K562 (cell line): ENCODE measurements around the gene RAI1. TPM values are rescaled to one million over a fixed set of nuclear protein-coding genes. Genes with fewer than 3 reads are reported as not detected.

Source experiments
- ATAC-seq: fragments of 200-7000 bp; cut with Tn5 transposase; 3 replicates; pipeline ENCODE4 v1.9.1; 2020; ENCODE audit warnings: moderate library complexity
- BruUV-seq: library from RNA; stranded (reverse); fragments of 400-500 nt; replicated peaks from 2 replicates; lab custom pipeline; 2021; lab: Mats Ljungman, UMichigan
- CTCF ChIA-PET: fragments of 300-600 bp; formaldehyde crosslinking; extraction: SDS; loops from one replicate; lab custom pipeline; 2021; ENCODE audit warnings: low intra/inter-chr PET ratio; lab: Yijun Ruan, JAX
- POLR2A ChIA-PET: fragments of 300-600, 350-650 bp; sonication (Branson Sonifier 250); formaldehyde crosslinking; extraction: SDS; loops from one replicate; lab custom pipeline; 2021; ENCODE audit warnings: antibody characterized with exemption, inconsistent platforms; lab: Yijun Ruan, JAX
- DNase-seq, 4 experiments: peaks; one replicate each; pipeline versions ENCODE4 v3.0.0 to v3.0.0-alpha.2; 2011 to 2018; ENCODE audit warnings: low spot score in 3 of 4, mixed read lengths in 3 of 4; ENCODE audit errors: extremely low read depth in 1 of 4
- FAIRE-seq: peaks from 2 replicates; lab custom pipeline; 2011; peaks lifted over from hg19 to GRCh38; lab: Jason Lieb, UNC
- H2AFZ ChIP-seq: 2 replicates; pipeline ENCODE4 v1.6.0; 2011; ENCODE audit warnings: low read depth, low read length, control low read depth, inconsistent platforms
- H3K27ac ChIP-seq: fragments of 200-600 bp; 3 replicates; pipeline ENCODE4 v1.8.0; 2011; ENCODE audit warnings: low read depth, mild to moderate bottlenecking, control low read depth, inconsistent platforms, low read length, moderate library complexity, mixed read lengths; ENCODE audit errors: extremely low read depth
- H3K27me3 ChIP-seq, 2 experiments: fragments of 300-600 bp in 1 of 2; 2 replicates in 1 of 2; 3 replicates in 1 of 2; pipeline versions ENCODE4 v1.6.0 to v1.8.0; 2011; ENCODE audit warnings: inconsistent platforms in 2 of 2, low read length in 2 of 2, mild to moderate bottlenecking in 1 of 2, mixed read lengths in 1 of 2, moderate library complexity in 1 of 2; ENCODE audit not compliant: control insufficient read depth in 2 of 2, insufficient read depth in 2 of 2
- H3K36me3 ChIP-seq: fragments of 300-600 bp; 3 replicates; pipeline ENCODE4 v1.8.0; 2011; ENCODE audit warnings: mild to moderate bottlenecking, low read length, inconsistent platforms; ENCODE audit not compliant: control insufficient read depth, insufficient read depth
- H3K4me1 ChIP-seq, 2 experiments: fragments of 200-600 bp in 1 of 2; replicated peaks in 1 of 2; 2 replicates in 1 of 2; 3 replicates in 1 of 2; pipeline versions ENCODE4 v1.5.1 to v1.8.0; 2011; ENCODE audit warnings: inconsistent platforms in 2 of 2, low read length in 2 of 2, mild to moderate bottlenecking in 1 of 2, mixed read lengths in 1 of 2, moderate library complexity in 1 of 2; ENCODE audit not compliant: control insufficient read depth in 2 of 2, insufficient read depth in 2 of 2
- H3K4me2 ChIP-seq: 2 replicates; pipeline ENCODE4 v1.6.1; 2011; ENCODE audit warnings: low read length, control low read depth, inconsistent platforms, mixed read lengths; ENCODE audit not compliant: insufficient read depth
- H3K4me3 ChIP-seq: fragments of 200-600 bp; sonication (generic), shearing (Covaris generic); 2 replicates; pipeline ENCODE4 v1.5.1; 2016; ENCODE audit warnings: control low read depth, inconsistent platforms
- H3K79me2 ChIP-seq: fragments of 200-600 bp; 3 replicates; pipeline ENCODE4 v1.8.0; 2011; ENCODE audit warnings: low read length, inconsistent platforms; ENCODE audit not compliant: control insufficient read depth, insufficient read depth
- H3K9ac ChIP-seq, 2 experiments: 2 replicates each; pipeline versions ENCODE4 v1.6.0 to v1.6.1; 2011; ENCODE audit warnings: low read depth in 2 of 2, low read length in 2 of 2, control low read depth in 1 of 2, inconsistent platforms in 1 of 2, mild to moderate bottlenecking in 1 of 2, mixed read lengths in 1 of 2; ENCODE audit not compliant: insufficient read depth in 1 of 2
- H3K9me1 ChIP-seq: one replicate; pipeline ENCODE4 v1.6.0; 2011; ENCODE audit warnings: inconsistent platforms, mild to moderate bottlenecking, low read length, moderate library complexity; ENCODE audit not compliant: control insufficient read depth, insufficient read depth
- H3K9me3 ChIP-seq: replicated peaks from 2 replicates; pipeline ENCODE4 v1.5.1; 2011; ENCODE audit warnings: low read depth, low read length, inconsistent platforms; ENCODE audit not compliant: control insufficient read depth, insufficient read depth
- H4K20me1 ChIP-seq: replicated peaks from 2 replicates; pipeline ENCODE4 v1.6.1; 2011; ENCODE audit warnings: low read length, inconsistent platforms, mixed read lengths; ENCODE audit not compliant: control insufficient read depth, insufficient read depth
- CREB5 ChIP-seq: fragments of 250-450 bp; sonication (Bioruptor Pico); IDR thresholded peaks from 2 replicates; pipeline ENCODE4 v1.5.0; 2020; ENCODE audit warnings: mild to moderate bottlenecking
- POLR2G ChIP-seq: fragments of 200-400 bp; formaldehyde crosslinking; IDR thresholded peaks from 2 replicates; pipeline ENCODE4 v1.6.1; 2017; ENCODE audit warnings: low read depth, mild to moderate bottlenecking, antibody characterized with exemption, low read length, moderate library complexity
- PREB ChIP-seq: sonication (generic); formaldehyde crosslinking; IDR thresholded peaks from 2 replicates; pipeline ENCODE4 v1.8.1; 2023; ENCODE audit warnings: mild to moderate bottlenecking, missing genetic modification reagents
- RBFOX2 ChIP-seq: fragments of 200-400 bp; formaldehyde crosslinking; IDR thresholded peaks from 2 replicates; pipeline ENCODE4 v1.6.1; 2017; ENCODE audit warnings: low read depth, mild to moderate bottlenecking, low read length, moderate library complexity
- WGBS: fragments of 100-300 bp; shearing (Covaris generic); methylation state at CpG from one replicate; pipeline ENCODE4 v1.1.6; 2016; ENCODE audit warnings: low coverage, mixed read lengths; ENCODE audit not compliant: insufficient coverage; ENCODE audit errors: missing lambda C conversion rate; 5-methylcytosine and 5-hydroxymethylcytosine counted together
- in situ Hi-C: fragments of 300-500 bp; cut with MboI; formaldehyde crosslinking; loops from 4 replicates; pipeline ENCODE4 v1.15.0; 2018; ENCODE audit warnings: inconsistent platforms, mixed read lengths
- intact Hi-C: fragments of 100-400 bp; cut with micrococcal nuclease; formaldehyde crosslinking; loops from 2 replicates; pipeline ENCODE4 v1.14.2; 2022
- polyA plus RNA-seq, 8 experiments: library from polyadenylated mRNA; depleted of rRNA in 4 of 8; stranded (reverse) in 5 of 8; unstranded in 3 of 8; fragments of >200 nt; fragmentation: Nextera tagmentation in 2 of 8; fragmentation: Illumina TruSeq in 1 of 8; extraction: Ambion mirVana in 2 of 8; extraction: Trizol in 1 of 8; gene quantifications; 2 replicates each; pipeline versions ENCODE4 v1.2.1 to v1.2.3, GENCODE V29; 2011 to 2014; ENCODE audit warnings: inconsistent platforms in 1 of 8, missing spikeins in 1 of 8
- total RNA-seq, 7 experiments: library from RNA; depleted of rRNA in 6 of 7; stranded (reverse); fragments of >200 nt in 6 of 7; fragmentation: Illumina TruSeq in 2 of 7; extraction: Trizol in 2 of 7; gene quantifications; 2 replicates each; pipeline versions ENCODE4 v1.2.1 to v1.2.3, GENCODE V29; 2011 to 2021; ENCODE audit warnings: low replicate concordance in 1 of 7

Gene RAI1
- total and polyA plus RNA-seq, 9 of the 15 experiments (the other 6 are each of a cell fraction or from before 2014, with no cell fraction given), result 0.68 to 19.9 (median 5.5) TPM

GRCh38 chr17:17822616-17823015 is 141.4 kb downstream of the RAI1 start:
- peak overlapping the region; percentile 85 for H3K4me2 ChIP-seq
- H3K27ac ChIP-seq, result peak overlapping the region; percentile 86
- peak overlapping the region; percentile 52 for H3K4me3 ChIP-seq
- WGBS, result 0% methylated on average over 3 of the region's 3 CpGs
- peaks cover 84 to 89% of the 10 kb centered on the region in 2 experiments for H3K4me1 ChIP-seq
- H3K9me1 ChIP-seq, result peaks cover 4% of the 10 kb centered on the region
- H2AFZ ChIP-seq, result no peak overlapping the region
- H3K9me3 ChIP-seq, result no peaks in the 10 kb centered on the region
- intact Hi-C loops (loop anchor here (2.0 to 10.0 kb wide), 2 partner anchors 14 to 138 kb away; partner anchors contain the start of genes RAI1 and SREBF1), in situ Hi-C loops (no loop called here)
- BruUV-seq, result no TSS peak
- TF ChIP-seq RBFOX2, result 0 out of 2 replicates have a peak, but pooled peaks have one; percentile 7
- no peak for TF ChIP-seq CREB5 (CRISPR knock-in tag)
- 0 out of 2 replicates have a peak, but pooled peaks have one; percentile 25 for TF ChIP-seq POLR2G
- TF ChIP-seq PREB (CRISPR knock-in tag), result no peak
- H4K20me1 ChIP-seq, result peaks cover 47% of the 10 kb centered on the region
- ChIA-PET CTCF (no interaction called here), POLR2A (interaction anchor here (0.7 to 1.2 kb wide), 4 partner anchors 9 to 45 kb away, joined by 3 read pairs; no protein-coding TSS in a partner anchor)
- no peak for FAIRE-seq
- DNase-seq, result no peak
- H3K36me3 ChIP-seq, result peaks cover 71% of the 10 kb centered on the region; the same call in 2 of the 3 replicates
- no peak for ATAC-seq
- no peaks in the 10 kb centered on the region for H3K27me3 ChIP-seq
- H3K9ac ChIP-seq, result peak overlapping the region; percentile 75 to 92
- peaks cover 91% of the 10 kb centered on the region for H3K79me2 ChIP-seq
